ENCODE measurements around the gene GPX5.
"Not testable (repeated sequence)": the region's sequence is repeated elsewhere in the genome, so short reads cannot be mapped to it uniquely, and the experiment has no call there.

The GPX5 gene, protein sequence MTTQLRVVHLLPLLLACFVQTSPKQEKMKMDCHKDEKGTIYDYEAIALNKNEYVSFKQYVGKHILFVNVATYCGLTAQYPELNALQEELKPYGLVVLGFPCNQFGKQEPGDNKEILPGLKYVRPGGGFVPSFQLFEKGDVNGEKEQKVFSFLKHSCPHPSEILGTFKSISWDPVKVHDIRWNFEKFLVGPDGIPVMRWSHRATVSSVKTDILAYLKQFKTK

DNA sequence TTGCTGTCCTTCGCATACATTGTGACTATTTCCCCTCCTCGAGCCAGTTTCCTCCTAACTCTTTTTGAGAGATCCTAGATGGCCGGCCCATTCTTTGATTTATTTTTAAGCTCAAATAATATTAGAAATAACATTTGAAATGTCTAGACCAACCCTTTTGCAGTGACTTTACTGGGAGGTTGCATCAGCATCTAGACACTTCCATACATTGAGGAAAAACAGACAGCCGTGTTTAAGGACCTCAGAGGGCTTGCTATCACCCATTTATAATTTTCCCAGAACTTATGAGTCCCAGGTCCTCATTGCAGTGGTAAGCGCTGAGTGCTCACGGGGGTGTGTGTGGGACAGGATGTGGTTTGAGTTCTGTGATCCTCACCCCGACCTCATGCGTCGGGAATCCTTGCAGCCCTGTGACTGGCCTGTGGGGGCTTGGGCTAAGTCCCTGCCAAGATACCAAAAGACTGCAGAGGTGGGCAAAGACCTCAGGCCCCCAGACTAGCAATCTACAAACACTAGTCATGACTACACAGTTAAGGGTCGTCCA lies at the start of gene GPX5:
Gene GPX5 (plus strand): TSS at position 386 of the 544 bp plus-strand sequence. CDS start 133 bp downstream, at position 519.
- no peak for DNase-seq

DNA sequence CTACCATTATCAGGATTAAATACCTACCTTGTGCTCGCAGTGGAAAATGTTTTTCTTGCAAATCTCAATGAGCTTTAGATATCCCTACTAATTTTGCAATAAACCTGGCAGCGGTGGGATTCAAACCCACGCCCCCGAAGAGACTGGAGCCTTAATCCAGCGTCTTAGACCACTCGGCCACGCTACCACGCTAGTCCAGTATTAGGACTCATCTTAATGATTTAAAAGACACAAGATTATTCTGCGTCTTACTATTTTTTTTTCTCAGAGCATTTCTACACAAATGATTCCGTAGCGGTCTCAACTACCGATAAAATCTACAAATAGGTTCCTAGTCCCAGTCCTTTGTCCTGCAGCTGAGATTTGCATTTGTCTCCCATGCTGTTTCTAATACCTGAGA lies 47.2 kb upstream of the GPX5 start:
- DNase-seq: no peak

DNA sequence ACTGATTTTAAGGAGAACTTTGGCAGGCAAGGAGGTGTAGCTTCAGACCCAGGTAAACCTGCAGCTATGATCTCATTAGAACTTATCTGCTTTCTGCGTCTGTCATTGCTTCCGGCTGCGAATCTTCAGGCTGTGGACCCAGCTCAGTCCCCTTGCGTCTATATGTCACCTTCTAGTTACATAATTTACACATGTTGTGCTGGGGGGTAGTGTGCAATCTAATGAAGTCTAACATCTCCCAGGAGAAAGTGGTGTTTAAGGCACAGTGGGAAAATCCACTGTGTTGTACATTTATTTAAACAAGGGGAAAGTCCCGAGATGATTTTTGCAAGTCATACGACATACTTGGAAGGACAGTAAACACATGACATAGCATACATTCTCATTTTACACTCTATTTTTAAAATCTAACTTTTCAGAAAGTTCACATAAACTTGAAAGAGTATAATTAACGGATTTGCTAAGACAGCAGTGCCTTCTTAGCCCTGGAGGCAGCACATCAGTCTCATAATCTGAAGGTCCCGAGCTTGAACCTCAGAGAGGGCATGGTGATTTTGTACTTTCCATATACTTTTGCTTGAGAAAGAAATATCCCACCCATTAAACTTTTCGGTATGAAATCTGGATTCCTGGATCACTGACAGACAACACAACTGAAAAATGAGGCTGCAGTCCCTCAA lies 45.3 kb upstream of the GPX5 start:
- no peak for DNase-seq

DNA sequence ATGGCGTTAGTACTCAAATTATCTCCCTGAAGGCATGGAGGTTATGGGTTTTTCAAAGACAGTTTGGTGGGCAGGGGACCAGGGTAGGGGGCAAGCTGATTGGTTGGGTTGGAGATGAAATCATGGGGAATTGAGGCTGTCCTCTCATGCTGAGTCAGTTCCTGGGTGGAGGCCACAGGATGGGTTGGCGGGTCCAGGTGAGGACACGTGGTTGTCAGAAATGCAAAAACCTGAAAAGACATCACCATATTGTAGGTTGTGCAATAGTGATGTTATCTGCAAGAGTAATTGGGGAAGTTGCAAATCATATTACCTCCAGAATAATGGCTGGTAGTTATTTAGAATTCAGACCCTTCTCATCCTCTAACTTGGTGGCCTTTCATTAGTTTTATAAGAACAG lies 40.2 kb upstream of the GPX5 start:
- no peak for DNase-seq

DNA sequence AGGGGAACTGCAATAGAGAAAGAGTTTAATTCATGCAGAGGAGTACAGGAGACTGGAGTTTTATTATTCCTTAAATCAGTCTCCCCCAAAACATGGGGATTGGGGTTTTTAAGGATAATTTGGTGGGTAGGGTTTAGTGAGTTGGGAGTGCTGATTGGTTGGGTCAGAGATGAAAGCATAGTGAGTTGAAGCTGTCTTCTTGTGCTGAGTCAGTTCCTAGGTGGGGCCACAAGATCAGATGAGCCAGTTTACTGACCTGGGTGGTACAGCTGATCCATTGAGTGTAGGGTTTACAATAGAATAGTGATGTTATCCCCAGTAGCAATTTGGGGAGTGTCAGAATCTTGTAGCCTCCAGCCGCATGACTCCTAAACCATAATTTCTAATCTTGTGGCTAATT lies 39.1 kb upstream of the GPX5 start:
- no peak for DNase-seq

DNA sequence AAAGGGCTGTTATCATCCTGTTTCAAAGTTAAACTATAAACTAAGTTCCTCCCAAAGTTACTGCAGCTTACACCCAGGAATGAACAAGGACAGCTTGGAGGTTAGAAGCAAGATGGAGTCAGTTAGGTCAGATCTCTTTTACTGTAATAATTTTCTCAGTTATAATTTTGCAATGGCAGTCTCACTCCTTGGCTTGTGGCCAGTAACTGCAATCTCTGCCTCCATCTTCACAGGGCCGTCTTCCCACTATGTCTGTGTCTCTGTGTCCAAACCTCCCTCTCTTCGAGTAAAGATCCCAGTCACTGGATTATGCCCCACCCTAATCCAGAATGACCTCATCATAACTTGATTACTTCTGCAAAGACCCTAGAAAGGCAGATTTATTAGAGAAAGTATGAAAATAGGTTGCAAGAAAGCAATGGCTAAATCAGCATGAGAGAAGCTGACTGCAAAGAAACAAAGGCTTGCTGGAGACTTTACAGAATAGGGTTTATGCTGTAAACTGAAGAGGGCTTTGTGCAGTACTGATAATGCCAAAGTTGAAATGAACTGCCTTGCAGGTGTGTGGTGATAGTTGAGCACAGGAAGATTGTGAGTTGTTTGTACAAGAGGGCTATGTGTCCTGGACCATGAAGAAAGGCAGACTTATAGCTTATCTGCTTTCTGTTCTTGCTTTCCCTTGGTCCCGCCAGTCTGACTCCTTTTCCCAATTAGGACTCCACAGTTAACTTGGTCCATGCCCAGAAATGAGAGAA lies 38.5 kb upstream of the GPX5 start:
- DNase-seq: no peak

DNA sequence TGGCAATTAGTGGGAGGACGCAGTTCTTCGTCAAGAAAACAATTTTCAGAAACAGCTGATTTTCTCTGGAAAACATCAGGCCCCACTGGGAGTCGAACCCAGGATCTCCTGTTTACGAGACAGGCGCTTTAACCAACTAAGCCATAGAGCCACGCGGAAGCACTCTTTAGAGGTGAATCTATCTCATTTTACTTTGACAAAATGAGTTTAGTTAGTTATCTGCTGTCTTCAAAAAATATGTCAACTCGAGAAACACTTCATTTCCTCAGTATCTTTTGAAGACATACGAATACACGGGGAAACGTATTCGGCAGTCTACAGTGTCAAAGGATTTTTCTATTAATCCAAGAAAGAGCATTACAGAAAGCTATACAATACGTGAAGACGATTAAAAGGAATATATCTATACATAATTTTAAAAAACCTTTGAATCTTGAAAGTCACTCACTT lies 36.7 kb upstream of the GPX5 start:
- no peak for DNase-seq

DNA sequence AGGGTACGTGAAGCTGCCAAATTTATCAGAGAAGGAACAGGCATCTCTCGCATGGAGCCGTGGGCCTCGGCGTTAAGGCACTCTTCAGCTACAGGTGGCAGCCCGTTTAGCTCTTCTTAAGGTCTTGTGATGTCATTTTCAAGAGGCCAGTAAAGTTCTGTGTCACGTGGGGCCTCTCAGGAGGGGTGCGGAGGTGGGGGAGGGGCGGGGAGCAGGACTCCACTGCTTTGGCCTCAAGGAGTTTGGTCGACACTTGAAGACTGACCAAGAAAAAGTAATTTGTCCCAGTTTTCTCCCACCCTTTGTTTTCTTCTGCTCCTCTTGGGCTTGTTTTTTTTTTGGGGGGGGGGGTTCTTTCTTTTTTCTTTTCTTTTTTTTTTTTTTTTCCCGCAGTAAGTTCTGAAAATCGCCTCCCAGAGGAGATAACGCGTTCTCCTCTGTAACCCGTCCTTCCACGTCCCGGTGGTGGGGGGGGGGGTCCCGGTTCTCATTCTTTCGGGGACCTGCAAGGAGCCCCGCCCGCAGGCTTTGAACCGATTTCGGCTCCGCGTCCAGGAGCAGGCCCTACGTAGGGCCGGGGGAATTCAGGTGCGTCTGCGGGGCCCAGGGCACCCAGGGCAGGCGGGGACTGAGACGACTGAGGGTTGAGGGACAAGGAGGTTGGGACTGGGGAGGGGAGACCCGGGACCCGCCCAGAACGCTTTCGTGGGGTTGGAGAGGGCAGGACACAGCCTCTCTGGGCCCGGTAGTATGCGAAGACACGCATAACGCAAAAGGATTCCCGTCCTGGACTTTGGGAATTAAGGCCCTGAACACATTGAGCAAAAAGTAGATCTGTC lies 36.1 kb upstream of the GPX5 start:
- no peak for DNase-seq

DNA sequence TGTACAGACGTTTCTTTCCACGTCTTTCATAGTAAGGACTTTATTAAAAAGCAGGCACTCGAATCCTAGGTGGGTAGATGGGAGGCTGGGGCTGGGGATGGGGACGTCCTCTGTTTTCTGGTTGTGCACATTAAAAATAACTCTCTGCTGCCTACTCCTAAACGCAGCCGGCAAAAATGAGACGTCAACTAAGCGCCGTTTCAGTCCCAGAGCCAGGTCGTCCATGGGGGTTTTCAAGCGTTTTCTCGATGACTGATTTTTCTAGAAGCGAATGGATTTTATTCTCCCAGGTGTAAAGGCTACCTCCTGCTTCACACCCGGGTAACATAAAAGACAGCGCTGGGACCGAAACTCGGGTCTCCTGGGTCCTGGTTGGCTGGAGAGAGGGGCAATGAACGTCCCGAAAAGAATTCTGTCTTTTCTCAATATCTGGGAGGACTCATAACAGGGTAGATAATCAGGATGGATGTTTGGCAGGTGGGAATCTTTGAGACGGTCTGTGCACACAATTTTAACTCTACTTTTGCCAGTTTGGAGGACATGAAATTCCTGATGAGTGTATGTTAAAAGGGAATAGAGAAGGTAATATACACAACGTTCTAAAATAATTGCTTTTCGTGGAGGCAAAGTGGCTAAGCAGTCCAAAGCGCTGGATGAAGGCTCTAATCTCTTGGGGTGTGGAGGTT lies 35.3 kb upstream of the GPX5 start:
- DNase-seq: no peak

DNA sequence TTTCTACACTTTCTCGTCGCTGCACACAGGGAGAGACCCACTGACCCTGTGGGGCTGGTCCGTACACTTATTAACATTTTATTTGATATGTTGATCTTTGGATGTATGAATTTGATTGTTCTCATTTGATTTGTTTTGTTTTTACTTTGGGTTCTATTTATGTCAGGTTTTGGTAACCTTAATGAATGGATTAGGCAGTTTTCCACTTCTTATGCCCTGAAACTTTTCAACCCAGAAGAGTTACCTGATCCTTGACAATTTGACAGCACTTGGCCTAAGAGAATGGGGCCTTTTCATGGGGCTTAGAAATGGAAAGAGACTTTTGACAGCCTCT lies 33.7 kb upstream of the GPX5 start:
- no peak for DNase-seq

DNA sequence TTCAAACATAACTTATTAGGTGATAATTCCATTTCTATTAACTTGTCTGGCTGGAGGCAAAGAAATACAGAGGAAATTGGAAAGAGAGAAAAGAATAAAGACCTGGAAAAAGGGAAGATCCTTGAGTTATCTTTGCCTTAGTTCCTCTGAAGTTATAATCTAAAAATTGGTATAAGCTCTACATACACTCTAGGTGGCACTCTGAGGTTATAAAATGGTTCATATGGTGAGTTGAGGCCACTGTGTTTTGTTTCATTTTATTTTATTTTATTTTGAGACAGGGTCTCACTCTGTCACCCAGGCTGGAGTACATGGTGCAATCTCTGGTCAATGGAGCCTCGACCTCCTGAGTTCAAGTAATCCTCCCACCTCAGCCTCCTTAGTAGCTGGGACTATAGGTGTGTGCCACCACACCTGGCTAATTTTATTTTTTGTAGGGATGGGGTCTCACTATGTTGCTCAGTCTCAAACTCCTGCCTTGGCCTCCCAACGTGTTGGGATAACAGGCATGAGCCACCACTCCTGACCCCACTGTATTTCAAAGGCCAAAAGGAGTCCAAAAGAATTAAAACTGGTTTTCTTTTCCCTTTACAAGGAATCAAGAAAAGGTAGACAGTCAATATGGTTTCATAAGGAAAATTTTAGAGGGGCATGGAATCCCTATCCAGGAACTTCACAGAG lies 29.4 kb upstream of the GPX5 start:
- DNase-seq: no peak

DNA sequence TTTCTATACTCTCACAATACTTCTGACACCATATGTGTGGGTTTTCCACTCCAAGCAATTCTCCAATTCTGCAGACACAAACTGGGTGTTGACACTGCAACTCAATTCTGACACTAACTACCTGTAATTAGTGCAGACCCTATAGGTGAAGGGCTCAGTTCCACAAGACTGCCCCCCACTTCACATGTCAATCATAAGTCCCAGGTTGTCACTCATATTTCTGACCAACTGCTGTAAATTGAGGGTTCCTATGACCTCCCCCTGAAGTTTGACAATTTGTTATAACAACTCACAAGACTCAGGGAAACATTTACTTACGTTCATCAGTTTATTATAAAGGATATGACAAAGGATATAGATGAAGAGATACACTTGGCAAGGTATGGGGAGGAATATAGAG lies 28.4 kb upstream of the GPX5 start:
- no peak for DNase-seq

DNA sequence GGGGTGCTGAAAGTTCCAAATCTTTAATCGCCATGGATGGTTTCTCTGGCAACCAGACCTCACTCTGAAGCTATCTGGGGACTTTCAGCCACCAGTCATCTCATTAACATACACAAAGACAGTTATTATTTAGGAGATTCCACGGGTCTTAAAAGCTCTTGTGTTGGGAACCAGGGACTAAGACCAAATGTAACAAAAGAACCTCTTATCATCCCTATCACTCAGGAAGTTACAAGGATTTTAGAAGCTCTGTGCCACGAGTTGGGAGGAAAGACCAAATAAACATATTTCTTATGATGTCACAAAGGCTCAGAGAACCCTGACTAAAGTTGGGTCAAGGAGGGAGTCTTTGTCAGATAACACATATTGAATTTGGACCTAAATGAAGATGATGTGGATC lies 27.8 kb upstream of the GPX5 start:
- DNase-seq: no peak

DNA sequence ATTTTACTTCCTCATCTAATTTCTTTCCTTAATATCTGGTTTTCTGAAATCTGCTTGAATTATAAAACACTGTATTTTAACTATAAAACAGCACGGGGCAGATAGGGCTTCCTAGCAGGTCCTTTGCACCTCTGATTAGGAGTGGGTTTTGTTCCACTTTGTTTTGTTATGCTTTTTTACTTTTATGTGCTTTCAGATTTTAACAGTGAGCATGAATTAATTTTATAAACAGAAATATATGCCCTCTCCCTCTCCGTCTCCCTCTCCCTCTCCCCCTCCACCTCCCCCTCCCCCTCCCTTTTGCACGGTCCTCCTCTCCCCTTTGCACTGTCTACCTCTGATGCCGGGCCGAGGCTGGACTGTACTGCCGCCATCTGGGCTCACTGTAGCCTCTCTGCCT lies 24.4 kb upstream of the GPX5 start:
- no peak for DNase-seq

DNA sequence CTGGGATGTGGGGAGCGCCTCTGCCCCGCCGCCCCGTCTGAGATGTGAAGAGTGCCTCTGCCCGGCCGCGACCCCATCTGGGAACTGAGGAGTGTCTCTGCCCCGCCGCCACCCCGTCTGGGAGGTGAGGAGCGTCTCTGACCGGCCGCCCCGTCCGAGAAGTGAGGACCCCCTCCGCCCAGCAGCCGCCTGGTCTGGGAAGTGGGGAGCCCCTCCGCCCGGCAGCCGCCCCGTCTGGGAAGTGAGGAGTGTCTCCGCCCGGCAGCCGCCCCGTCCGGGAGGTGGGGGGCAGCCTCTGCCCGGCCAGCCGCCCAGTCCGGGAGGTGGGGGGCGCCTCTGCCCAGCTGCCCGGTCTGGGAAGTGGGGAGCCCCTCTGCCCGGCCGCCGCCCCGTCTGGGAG lies 23.5 kb upstream of the GPX5 start:
- DNase-seq: not testable (repeated sequence)

DNA sequence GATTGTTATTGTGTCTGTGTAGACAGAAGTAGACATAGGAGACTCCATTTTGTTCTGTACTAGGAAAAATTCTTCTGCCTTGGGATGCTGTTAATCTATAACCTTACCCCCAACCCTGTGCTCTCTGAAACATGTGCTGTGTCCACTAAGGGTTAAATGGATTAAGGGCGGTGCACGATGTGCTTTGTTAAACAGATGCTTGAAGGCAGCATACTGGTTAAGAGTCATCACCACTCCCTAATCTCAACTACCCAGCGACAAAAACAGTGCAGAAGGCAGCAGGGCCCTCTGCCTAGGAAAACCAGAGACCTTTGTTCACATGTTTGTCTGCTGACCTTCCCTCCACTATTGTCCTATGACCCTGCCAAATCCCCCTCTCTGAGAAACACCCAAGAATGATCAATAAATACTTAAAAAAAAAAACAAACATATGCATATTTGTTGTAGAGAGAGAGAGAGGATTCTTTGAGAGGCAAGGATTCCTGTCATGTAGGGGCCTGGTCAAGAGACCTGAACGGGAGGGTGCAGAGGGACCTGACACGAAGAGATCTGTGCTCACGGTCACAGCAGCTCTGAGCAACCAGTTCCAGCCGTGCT lies 22.9 kb upstream of the GPX5 start:
- DNase-seq: not testable (repeated sequence)

DNA sequence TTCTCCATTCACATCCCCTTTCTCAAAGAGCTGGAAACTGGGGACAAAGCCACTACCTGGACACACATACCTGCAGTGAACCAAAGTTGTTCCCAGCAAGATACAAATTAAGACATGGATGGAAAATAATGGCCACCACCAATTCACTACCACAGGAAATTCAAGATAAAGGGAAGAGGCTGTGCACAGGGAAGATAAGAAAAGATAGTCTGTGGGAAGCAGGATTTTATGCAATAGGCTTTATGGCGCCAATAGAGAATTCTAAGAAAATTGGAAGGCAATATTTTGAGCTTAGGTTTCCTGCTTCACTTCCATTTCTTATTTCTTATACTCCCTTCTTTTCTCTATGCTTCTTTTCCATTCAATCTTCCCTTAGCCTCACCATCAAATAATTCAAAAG lies 19.9 kb upstream of the GPX5 start:
- DNase-seq: no peak

DNA sequence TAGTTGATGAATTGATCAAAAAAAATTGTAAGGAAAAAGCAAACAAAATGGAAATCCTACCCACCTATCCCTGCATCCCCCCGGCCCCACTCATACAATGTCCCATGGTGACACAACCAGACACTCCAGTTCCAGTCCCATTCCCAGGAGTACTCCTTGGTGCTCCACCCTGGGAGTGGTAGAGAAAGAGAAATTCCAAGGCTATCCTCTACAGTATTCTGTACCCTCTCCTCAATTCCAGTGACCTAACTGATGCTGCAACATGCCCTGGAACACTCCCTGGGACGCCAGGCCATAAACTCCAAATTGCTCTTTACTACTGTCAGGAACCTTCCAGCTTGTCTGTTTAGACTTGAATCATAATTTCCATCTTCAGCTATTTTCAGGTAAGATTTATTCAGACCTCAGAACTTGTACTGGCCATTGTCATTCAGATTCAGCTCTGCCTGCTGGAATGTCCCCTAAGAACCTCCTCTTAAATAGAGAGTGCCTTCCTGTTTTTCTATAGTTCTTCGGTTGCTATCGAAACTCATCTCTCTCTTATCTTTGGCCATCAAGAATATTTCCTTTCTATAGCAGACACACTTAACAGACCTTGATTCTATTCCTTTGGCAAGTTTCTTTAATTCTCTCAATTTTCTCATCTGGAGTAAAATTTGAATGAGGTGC lies 18.7 kb upstream of the GPX5 start:
- DNase-seq: no peak

DNA sequence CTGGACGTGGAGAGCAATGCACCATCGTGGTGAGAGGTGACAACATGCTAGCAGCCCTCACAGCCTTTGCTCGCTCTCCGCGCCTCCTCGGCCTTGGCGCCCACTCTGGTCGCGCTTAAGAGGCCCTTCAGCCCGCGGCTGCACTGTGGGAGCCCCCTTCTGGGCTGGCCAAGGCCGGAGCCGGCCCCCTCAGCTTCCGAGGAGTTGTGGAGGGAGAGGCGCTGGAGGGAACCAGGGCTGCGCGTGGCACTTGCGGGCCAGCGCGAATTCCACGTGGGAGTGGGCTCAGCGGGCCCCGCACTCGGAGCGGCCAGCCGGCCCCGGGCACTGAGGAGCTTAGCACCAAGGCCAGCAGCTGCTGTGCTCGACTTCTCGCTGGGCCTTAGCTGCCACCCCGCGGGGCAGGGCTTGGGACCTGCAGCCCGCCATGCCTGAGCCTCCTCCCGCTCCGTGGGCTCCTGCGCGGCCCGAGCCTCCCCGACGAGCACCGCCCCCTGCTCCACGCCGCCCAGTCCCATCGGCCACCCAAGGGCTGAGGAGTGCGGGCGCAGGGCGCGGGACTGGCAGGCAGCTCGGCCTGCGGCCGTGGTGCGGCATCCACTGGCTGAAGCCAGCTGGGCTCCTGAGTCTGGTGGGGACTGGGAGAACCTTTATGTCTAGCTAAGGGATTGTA lies 13.9 kb upstream of the GPX5 start:
- DNase-seq: no peak

DNA sequence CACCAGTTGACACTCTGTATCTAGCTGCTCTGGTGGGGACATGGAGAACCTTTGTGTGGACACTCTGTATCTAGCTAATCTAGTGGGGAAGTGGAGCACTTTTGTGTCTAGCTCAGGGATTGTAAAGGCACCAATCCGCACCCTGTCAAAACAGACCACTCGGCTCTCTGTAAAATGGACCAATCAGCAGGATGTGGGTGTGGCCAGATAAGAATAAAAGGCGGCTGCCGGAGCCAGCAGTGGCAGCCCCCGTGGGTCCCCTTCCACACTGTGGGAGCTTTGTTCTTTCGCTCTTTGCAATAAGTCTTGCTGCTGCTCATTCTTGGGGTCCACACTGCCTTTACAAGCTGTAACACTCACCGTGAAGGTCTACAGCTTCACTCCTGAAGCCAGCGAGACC lies 13.3 kb upstream of the GPX5 start:
- DNase-seq: not testable (repeated sequence)
